Medulla oblongata (tissue), 1 donor: ENCODE measurements around the gene VPREB1.
"Not testable (repeated sequence)": the region's sequence is repeated elsewhere in the genome, so short reads cannot be mapped to it uniquely, and the experiment has no call there.

Experiments used
- DNase-seq: peaks from one replicate; pipeline ENCODE4 v3.0.0-alpha.2; 2015; ENCODE audit errors: extremely low spot score

VPREB1 gene

GRCh38 chr22:22244316-22245250, at the start of gene VPREB1:
VPREB1 (plus strand) TSS chr22:22244786; CDS start chr22:22244814, 28 bp downstream.
- DNase-seq: no peak

- no peak for DNase-seq
Measured at GRCh38 chr22:22194931-22195264, 49.7 kb upstream of the VPREB1 start.

- DNase-seq: peak; percentile 33
Measured at GRCh38 chr22:22195265-22196017, 49.1 kb upstream of the VPREB1 start.

GRCh38 chr22:22196018-22196533, 48.5 kb upstream of the VPREB1 start:
- DNase-seq: no peak

- no peak for DNase-seq
Measured at GRCh38 chr22:22196833-22197477, 47.6 kb upstream of the VPREB1 start.

GRCh38 chr22:22197993-22198402, 46.6 kb upstream of the VPREB1 start:
- no peak for DNase-seq

- DNase-seq: no peak
Measured at GRCh38 chr22:22198751-22199150, 45.8 kb upstream of the VPREB1 start.

- DNase-seq: no peak
Measured at GRCh38 chr22:22199634-22200033, 45.0 kb upstream of the VPREB1 start.

- DNase-seq: no peak
Measured at GRCh38 chr22:22200569-22201184, 43.9 kb upstream of the VPREB1 start.

- DNase-seq: peak; percentile 29
Measured at GRCh38 chr22:22201185-22201929, 43.2 kb upstream of the VPREB1 start.

GRCh38 chr22:22201930-22202343, 42.6 kb upstream of the VPREB1 start:
- no peak for DNase-seq

- no peak for DNase-seq
Measured at GRCh38 chr22:22203048-22203971, 41.3 kb upstream of the VPREB1 start.

GRCh38 chr22:22207845-22208564, 36.6 kb upstream of the VPREB1 start:
- peak; percentile 58 for DNase-seq

- DNase-seq: no peak
Measured at GRCh38 chr22:22208652-22209051, 35.9 kb upstream of the VPREB1 start.

- DNase-seq: not testable (repeated sequence)
Measured at GRCh38 chr22:22209080-22209640, 35.4 kb upstream of the VPREB1 start.

- DNase-seq: no peak
Measured at GRCh38 chr22:22210375-22210774, 34.2 kb upstream of the VPREB1 start.

- no peak for DNase-seq
Measured at GRCh38 chr22:22210889-22211833, 33.4 kb upstream of the VPREB1 start.

- no peak for DNase-seq
Measured at GRCh38 chr22:22213231-22213630, 31.4 kb upstream of the VPREB1 start.
